ENCODE measurements around the gene DSC3.

DNA sequence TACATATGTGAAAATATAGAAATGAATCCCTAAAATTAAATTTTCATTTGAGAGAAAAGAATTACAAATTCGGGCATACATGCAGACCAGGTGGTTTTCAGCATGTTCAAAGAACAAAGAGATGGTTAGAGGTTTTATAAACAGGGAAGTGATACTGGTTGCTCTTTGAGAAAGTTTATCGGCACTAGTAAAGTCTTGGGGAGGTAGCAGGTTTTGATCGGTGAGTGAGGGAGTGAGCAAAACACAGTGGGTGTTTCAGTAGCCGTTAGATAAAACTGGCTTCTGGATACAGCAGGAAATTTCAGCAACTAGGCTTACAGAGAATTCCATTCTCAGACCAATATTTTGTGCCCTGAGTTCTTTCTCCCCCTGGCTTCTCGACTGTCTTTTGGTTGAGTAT, 51.1 kb downstream of the DSC3 start:
- TF ChIP-seq, protein P1, sequence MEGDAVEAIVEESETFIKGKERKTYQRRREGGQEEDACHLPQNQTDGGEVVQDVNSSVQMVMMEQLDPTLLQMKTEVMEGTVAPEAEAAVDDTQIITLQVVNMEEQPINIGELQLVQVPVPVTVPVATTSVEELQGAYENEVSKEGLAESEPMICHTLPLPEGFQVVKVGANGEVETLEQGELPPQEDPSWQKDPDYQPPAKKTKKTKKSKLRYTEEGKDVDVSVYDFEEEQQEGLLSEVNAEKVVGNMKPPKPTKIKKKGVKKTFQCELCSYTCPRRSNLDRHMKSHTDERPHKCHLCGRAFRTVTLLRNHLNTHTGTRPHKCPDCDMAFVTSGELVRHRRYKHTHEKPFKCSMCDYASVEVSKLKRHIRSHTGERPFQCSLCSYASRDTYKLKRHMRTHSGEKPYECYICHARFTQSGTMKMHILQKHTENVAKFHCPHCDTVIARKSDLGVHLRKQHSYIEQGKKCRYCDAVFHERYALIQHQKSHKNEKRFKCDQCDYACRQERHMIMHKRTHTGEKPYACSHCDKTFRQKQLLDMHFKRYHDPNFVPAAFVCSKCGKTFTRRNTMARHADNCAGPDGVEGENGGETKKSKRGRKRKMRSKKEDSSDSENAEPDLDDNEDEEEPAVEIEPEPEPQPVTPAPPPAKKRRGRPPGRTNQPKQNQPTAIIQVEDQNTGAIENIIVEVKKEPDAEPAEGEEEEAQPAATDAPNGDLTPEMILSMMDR (conservative IDR thresholded peaks at IDR 0.05; ENCODE audit: low read length) = no peak
- no peak for TF ChIP-seq EZH2phosphoT487 (IDR thresholded peaks at IDR 0.05; ENCODE audit: borderline replicate concordance, low read depth, low read length)

Measured in OCI-LY7 (cell line).